Inflammatory macrophage treated with lipopolysaccharide for 1 hour (primary cell): ENCODE results near the gene STAG1.
"Not testable (repeated sequence)": the region's sequence is repeated elsewhere in the genome, so short reads cannot be mapped to it uniquely, and the experiment has no call there.

ENCODE experiments used
- DNase-seq, 2 donors: peaks; one replicate each; pipeline ENCODE4 v3.0.0-alpha.2; 2020 to 2022

Gene STAG1

DNA sequence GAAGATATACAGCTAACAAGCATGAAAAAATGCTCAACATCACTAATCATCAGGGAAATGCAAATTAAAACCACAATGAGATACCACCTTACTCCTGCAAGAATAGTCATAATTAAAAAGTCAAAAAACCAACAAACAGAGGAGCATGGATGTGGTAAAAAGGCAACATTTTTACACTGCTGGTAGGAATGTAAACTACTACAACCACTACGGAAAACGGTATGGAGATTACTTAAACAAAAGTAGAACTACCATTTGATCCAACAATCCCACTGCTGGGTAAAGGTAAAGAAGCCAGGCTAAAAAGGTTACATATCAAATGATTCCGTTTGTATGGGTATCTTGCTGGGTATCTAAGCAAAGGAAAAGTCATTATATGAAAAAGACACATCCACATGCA is 53.8 kb downstream of the STAG1 start:
- no peak for DNase-seq

DNA sequence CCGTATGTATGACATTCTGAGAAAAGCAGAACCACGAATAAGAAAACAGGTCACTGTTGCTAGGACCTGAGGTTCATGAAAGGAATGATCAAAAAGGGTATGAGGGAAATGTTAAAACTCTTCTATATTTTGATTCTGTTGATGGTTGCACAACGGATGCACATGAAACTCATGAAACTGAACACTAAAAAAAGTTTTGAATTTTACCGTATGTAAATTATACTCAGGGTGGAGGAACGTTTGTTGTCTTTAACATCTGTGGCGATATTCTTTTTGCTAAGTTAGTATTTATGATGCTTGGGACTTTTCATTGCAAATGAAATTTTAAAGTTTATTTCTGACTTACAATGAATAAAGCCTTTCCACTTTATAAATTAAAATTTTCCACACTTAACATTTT is 55.4 kb downstream of the STAG1 start:
- DNase-seq: no peak

DNA sequence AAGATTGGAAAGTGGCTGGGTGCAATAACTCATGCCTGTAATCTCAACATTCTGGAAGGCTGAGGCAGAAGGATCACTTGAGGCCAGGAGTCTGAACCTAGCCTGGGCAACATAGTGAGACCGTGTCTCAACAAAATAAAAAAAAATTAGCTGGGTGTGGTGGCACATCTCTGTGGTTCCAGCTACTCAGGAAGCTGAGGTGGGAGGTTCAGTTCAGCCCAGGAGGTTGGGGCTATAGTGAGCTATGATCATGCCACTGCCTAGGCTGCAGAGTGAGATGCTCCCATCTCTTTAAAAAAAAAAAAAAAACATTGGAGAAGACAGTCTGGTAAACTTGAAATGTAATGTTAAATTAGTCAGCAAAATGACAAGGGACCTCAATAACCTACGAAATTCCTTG is 57.9 kb downstream of the STAG1 start:
- no peak for DNase-seq

DNA sequence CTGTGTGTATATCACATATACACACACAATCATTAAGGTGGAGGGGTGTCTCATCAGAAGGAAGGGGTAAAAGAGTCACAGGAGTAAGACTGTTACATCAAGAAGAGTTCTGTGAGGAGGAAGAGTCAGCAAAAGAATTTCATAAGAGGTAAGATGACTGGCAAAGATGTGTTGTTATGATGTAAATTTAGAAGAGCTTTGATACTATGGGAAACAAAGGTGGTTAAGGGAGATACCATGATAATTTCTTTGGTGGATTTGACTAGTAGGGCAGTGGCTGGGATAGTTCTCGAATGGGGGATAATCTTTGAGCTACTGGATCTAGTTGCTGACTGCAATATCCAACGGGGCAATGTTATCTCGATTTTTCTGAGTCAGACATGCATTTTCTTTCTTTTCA is 61.6 kb downstream of the STAG1 start:
- DNase-seq: no peak

DNA sequence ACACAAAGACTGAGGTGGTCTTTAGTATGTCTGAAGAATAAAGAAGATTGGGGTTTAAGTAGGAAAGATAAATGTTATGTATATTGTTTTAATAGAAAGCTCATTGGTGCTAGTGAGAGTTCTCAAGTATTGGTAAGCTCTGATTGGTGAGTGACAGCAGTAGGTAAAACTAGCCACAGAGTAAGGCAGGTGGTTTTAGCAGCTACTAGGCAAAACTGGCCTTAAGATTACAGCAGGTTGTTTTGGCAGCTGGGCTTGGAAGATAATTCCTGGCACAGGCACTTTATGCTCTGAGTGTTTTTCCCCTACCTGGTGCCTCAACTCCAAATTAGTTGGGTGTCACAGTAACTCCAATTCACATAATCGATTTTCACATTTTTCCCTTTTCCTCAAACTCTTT is 66.3 kb downstream of the STAG1 start:
- DNase-seq: no peak

DNA sequence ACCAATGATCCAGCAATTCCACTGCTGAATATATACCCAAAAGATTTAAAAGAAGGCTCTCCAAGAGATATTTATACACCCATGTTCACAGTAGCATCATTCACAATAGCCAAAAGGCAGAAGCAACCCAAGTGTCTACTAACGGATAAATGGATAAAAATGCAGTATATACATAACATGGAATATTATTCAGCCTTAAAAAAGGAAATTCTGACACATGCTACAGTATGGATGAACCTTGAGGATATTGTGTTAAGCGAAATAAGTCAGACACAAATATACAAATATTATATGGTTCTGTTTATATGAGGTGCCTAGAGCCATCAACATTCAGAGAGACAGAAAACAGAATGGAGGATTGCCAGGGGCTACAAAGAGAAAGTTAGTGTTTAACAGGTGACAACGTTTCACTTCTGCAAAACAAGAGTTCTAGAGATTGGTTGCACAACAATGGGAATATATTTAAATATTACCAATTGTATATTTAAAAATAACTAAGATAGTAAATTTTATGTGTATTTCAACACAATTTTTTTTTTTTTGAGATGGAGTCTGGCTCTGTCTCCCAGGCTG is 69.4 kb downstream of the STAG1 start:
- DNase-seq: no peak

DNA sequence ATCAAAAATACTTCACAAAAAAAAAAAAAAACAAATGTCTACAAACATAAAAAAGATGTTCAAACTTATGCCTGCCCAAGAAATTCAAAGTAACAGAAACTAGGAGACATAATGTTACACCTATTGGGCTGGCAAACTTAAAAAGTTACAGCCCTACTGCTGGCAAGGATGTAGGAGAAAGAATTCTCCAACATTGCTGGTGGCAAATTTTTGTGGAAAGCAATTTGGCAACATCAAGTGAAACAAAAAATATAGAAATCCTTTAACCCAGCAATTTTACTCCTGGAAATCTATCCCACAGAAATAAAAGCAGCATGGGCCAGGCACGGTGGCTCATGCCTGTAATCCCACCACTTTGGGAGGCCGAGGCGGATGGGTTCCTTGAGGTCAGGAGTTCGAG is 73.2 kb downstream of the STAG1 start:
- no peak for DNase-seq

DNA sequence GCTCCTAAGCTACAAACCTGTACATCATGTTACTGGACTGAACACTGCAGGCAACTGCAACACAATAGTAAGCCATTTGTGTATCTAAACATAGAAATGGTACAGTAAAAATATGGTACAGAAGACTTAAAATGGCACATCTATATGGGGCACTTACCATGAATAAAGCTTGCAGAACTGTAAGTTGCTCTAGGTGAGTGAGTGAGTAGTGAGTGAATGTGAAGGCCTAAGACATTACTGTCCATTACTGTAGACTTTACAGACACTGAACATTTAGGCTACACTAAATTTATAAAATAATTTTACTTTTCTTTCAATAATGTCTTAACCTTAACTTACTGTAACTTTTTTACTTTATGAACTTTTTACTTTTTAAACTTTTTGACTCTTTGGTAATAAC is 76.2 kb downstream of the STAG1 start:
- no peak for DNase-seq

DNA sequence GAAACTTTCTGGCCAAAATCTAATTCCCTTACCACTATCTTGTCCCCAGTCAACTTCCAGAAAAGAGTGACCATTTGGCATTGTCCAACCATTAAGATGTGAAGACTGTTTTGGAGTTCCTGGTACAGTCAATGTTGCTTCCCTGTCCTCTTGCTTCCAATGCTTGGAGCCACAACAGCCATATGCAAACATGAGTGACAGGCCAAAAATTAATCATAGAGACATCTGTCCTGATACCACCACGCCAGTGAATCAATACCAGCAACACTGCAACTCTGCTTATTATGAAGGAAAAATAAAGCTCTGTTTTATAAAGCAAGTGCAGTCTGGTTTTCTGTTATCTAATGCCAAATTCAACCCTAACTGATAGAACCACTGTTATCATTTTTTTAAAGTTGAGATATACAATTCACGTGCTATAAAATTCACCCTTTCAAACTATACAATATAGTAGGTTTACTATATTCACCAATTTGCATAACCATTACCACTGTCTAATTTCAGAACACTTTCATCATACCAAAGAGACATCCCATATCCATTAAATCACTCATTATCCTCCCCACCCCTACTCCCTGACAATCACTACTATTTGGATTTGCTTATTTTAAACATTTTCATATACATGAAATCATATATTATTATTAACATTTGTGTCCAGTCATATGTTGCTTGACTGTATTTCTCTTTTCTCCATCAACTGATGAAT is 76.9 kb downstream of the STAG1 start:
- no peak for DNase-seq

DNA sequence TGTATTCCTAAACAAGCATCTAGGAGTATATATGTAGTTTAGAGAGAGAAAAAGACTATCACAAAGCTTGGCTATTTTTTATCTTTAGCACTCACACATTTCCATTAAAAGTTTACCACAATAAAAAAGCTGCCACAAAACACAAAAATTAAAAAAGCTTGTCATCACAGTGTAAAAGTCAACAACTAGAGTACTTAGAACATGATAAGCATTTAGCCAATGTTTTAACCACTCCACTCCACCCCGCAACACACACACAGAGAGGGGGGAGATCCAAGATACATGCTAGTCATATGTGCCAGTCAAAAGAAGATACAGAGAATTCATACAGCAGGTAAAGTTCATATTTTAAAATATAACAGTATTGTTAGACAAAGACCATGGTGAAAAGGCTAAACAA is 79.7 kb downstream of the STAG1 start:
- no peak for DNase-seq

DNA sequence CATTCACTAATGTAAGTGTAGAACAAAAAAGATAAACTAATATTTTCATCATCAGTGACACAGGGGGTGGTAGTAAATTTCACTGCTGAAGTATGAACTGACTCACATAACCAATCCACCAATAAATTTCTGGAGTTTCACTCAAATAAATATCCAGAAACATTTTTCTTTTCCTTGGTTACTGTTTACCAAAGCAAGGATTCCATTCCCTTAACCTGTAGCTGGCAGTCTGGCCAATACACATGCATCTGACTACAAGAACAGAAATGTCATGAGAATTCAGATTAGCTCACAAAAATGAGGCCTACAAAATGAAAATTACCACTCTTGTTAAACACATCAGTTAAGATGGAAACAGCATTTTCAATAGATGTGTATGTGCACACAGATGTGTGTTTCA is 80.3 kb downstream of the STAG1 start:
- DNase-seq: no peak

DNA sequence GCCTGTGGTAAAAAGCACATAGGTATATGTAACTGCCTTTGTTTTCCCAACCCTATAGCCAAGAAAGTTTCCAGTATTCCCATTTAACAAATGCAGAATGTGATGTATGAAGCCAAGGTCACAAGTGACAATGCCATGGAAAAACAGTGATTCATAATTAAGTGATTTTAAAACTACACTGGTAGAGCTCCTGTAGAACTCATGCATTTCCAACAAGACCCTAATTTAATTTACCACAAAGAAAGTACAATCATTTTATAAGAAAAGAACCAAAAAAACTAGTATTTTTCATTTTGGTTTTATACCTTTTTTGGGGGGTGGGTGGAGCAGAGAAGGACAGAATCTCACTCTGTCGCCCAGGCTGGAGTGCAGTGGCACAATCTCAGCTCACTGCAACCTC is 82.0 kb downstream of the STAG1 start:
- no peak for DNase-seq

DNA sequence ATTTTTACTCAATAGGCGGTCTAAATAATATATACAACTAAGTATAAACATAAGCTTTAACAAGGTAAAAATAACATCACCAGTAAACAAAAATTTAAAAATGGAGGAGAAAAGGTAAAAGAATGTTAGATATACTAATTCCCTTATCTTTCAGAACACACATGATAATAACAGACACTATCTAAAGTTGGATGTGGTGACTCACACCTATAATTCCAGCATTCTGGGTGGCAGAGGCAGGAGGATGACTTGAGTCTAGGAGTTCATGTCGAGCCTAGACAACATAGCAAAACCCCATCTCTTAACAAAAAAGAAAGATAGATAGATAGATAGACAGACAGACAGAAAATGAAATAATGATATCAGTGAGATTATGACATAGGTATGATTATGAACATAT is 85.1 kb downstream of the STAG1 start:
- DNase-seq: no peak

DNA sequence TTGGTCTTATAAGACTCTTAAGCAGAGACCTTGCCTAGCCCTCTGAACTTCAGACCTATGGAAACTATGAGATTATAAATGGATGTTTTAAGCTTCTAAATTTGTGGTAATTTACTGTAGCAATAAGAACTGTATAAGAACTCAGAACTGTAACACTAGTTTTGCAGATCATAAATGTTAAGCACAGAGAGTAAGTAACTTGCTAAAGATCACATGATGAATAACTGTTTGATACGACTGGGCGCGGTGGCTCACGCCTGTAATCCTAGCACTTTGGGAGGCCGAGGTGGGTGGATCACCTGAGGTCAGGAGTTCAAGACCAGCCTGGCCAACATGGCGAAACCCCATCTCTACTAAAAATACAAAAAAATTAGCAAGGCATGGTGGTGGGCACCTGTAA is 85.9 kb downstream of the STAG1 start:
- DNase-seq: not testable (repeated sequence)

DNA sequence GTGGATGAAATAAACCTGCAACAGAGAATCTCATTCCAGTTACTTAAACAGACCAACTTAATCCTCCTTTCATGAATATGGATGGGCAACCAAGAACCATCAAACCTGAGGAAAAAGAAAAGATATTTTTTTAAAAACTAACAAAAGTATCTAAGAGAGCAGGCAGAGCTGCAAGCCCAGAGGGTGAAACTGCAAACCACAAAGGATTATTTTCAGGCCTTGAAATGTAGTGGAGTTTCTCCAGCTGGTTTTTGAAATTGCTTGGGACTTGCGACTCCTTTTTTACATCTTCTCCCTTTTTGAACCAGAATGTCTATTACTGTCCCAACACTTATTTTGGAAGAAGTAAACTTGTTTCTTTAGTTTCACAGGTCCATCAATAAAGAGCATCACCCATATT is 87.4 kb downstream of the STAG1 start:
- no peak for DNase-seq

DNA sequence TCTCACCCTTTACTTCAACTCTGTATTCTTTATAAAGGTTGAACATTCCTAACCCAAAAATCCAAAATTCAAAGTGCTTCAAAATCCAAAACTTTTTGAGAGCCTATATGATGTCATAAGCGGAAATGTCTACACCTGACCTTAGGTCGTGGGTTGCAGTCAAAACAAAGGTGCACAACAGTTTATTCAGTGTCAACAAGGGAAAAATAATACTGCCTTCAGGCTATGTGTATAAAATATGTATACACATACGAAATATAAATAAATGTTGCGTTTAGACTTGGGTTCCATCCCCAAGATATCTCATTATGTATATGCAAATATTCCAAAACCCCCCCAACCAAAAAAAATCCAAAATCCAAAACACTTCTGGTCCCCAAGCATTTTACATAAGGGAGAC is 90.9 kb downstream of the STAG1 start:
- no peak for DNase-seq

DNA sequence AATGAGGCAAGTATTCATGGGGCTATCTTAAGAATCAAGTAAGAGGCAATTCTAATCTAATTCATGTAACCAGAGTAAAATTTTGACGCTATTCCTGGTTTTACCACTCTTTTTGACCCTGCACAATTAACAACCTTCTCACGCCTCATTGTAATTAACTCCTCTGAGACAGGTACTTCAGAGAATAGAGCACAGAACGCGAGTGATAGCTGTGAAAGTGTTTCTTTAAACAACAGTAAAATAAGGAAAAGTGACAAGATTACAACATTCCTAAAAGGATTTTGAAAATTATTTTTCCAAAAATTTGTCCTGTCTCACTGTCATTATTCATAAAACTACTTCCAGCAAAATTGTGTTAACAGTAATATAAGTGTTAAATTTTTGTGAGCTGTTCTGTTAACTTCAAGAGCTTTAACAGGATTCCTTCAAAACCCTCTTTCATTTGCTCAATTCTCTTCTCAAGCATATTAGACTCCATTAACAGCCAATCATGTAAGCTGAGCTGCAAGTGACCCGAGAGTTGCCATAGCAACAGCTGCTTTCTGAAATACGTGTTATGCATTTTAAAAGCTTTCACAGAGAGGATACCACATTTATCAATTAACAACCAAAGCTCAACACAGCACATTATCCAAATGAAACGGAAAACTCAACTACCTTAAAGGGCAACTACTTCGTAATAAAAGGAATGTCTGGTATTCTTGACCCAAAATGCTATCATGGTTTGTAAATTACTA is 93.1 kb downstream of the STAG1 start:
- no peak for DNase-seq

DNA sequence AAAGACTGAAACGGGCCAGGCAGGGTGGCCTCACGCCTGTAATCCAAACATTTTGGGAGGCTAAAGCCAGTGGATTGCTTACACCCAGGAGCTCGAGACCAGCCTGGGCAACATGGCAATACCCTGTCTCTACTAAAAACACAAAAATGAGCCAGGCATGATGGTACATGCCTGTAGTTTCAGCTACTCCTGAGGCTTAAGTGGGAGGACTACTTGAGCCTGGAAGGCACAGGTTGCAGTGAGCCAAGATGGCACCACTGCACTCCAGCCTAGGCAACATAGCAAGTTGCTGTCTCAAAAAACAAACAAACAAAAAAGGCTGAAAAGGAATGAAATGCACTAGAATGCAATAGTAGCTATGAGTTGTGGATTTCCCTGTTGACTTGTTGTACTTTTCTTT is 94.7 kb downstream of the STAG1 start:
- DNase-seq: no peak

DNA sequence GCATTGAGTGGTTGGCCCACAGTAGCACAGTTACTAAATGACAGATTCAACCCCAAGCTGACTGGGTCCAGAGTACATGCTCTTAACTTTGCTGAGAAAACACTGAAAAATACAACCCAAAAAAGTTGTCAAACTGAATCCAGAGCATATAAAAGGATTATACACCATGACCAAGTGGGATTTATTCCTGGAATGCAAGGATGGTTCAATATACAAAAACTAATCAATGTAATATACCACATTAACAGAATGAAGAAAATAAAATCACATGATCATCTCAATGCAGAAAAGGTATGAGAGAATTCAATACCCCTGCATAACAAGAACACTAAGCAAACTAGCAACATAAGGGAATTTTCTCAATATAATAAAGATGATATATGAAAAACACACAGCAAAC is 98.5 kb downstream of the STAG1 start:
- DNase-seq: no peak

DNA sequence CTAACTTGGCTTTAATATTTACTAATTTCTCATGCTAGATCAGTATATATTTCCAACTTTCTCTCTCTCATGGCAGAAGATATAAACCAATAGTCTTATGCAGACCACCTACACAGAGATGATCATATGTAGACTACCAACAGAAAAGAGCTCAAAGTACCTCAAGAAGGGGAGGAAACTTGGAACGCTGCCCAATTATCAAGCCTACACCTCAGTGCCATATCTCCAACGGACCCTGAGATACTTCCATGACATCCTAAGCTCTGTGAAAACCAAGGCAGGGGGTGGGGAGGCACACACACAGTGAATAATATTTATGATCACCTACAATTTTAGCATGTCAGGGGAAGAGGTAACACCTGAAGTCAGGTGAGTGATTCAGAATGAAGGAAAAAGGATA is 100.6 kb downstream of the STAG1 start:
- DNase-seq: no peak

DNA sequence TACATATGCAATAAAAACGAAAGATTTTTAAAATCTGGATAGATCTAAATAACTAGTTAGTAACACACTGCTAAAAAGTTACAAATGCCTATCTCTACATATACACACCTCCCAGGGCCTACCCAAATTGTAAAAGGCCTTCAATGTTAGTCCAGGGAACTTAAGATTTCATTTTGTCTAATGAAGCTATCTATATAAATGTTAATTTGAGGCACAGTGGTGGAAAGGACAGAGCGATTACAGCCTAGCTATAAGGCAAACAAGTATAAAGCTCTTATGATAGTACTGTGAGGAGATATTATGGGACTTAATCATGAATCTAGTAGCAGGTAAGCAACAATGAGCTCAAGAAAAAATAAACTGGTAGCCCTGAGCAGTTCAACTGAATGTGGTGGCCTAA is 101.7 kb downstream of the STAG1 start:
- DNase-seq: no peak

DNA sequence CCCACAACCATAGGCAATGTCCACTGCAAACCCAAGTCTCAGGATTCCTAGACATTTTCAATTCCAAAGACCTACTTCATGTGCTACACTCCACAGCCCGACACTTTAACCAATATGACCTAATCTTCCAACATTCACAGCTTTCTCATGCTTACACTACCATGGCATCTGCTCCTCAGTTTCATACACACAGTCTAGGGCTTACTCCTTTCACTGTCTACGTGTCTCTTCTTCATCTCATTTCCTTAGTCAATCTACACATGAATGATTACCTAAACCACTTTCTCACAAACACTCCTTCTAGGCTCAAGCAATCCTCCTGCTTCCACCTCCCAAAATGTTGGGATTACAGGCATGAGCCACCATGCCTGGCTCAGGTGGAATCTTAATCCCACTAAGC is 106.3 kb downstream of the STAG1 start:
- DNase-seq: no peak

DNA sequence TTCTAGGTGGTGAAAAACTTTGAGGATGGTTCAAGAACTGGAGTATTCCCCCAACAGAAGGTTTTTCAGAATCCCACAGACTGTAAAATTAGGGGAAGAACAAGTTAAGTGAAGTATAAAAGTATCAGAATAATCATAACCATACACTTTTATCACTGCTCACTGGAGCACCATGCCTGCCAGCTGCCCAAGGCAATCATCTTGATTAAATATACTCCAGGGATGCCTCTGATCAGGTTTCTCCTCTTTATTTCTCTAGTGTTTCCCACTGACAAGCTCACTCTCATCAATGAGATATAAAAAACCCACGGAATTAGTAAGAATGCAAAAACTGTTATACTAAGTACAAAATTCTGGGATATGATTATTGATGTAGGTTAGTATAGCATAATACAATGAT is 108.0 kb downstream of the STAG1 start:
- DNase-seq: no peak

DNA sequence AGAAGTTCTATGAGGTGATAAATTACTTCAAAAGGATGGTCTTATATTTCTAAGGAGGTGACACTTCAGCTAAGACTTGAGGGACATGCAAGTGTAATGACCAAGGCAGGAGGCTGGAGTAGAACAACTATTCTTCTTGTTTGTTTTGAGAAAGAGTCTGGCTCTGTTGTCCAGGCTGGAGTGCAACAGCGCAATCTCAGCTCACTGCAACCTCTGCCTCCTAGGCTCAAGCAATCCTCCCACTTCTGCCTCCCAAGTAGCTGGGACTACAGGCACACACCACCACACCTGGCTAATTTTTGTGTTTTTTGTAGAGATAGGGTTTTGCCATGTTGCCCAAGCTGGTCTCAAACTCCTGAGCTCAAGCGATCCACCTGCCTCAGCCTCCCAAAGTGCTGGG is 108.8 kb downstream of the STAG1 start:
- not testable (repeated sequence) for DNase-seq

DNA sequence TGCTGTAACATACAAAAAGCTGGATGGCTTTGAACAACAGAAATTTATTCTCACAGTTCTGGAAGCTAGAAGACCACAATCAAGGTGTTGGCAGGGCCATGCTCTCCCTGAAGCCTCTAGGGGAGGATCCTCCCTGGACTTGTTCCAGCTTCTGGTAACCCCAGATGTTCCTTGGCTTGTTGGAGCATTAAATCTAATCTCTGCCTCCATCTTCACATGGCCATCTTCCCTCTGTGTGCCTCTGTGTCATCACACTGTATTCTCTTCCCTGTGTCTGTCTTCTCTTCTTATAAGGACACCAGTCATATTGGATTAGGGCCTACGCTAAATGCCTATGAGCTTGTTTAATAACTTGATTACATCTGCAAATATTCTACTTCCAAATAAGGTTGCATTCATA is 109.5 kb downstream of the STAG1 start:
- DNase-seq: no peak
